GM18502 (cell line): ENCODE data around the gene FBXL13.
"Not testable (repeated sequence)": the region's sequence is repeated elsewhere in the genome, so short reads cannot be mapped to it uniquely, and the experiment has no call there.

Source experiments
- ATAC-seq: cut with Tn5 transposase; IDR thresholded peaks from one replicate; pipeline ENCODE4 v1.9.1; 2021; ENCODE audit warnings: mild to moderate bottlenecking; ENCODE audit not compliant: unreplicated experiment, poor library complexity

FBXL13 gene

GRCh38 chr7:102912742-102913141 is 161.9 kb downstream of the FBXL13 start, which contains the start of gene LRRC17:
Gene LRRC17 (plus strand): TSS chr7:102913000. CDS start chr7:102933914, 20,914 bp downstream.
- no peak for ATAC-seq

GRCh38 chr7:102908676-102909075 is 165.9 kb downstream of the FBXL13 start:
- no peak for ATAC-seq

GRCh38 chr7:102903576-102903975 is 171.0 kb downstream of the FBXL13 start:
- not testable (repeated sequence) for ATAC-seq

GRCh38 chr7:102902052-102902451 is 172.5 kb downstream of the FBXL13 start:
- ATAC-seq: not testable (repeated sequence)

GRCh38 chr7:102898532-102898859 is 176.1 kb downstream of the FBXL13 start:
- no peak for ATAC-seq

- no peak for ATAC-seq
Observed at GRCh38 chr7:102897856-102898531, 176.6 kb downstream of the FBXL13 start.

GRCh38 chr7:102897211-102897631 is 177.4 kb downstream of the FBXL13 start:
- no peak for ATAC-seq

GRCh38 chr7:102896585-102896984 is 178.0 kb downstream of the FBXL13 start:
- ATAC-seq: no peak

GRCh38 chr7:102895602-102896001 is 179.0 kb downstream of the FBXL13 start:
- ATAC-seq: no peak

GRCh38 chr7:102892631-102893278 is 181.8 kb downstream of the FBXL13 start:
- no peak for ATAC-seq

GRCh38 chr7:102891693-102892261 is 182.8 kb downstream of the FBXL13 start:
- ATAC-seq: no peak

GRCh38 chr7:102890971-102891692 is 183.5 kb downstream of the FBXL13 start:
- no peak for ATAC-seq

GRCh38 chr7:102890292-102890970 is 184.2 kb downstream of the FBXL13 start:
- ATAC-seq: no peak

- ATAC-seq: no peak
Observed at GRCh38 chr7:102889851-102890250, 184.7 kb downstream of the FBXL13 start.

- ATAC-seq: no peak
Observed at GRCh38 chr7:102888561-102889233, 185.9 kb downstream of the FBXL13 start.

GRCh38 chr7:102883098-102883860 is 191.3 kb downstream of the FBXL13 start:
- no peak for ATAC-seq

- no peak for ATAC-seq
Observed at GRCh38 chr7:102875700-102876295, 198.8 kb downstream of the FBXL13 start.

GRCh38 chr7:102874966-102875365 is 199.6 kb downstream of the FBXL13 start:
- ATAC-seq: no peak
